ENCODE data around the gene TPK1.

TPK1 gene

DNA sequence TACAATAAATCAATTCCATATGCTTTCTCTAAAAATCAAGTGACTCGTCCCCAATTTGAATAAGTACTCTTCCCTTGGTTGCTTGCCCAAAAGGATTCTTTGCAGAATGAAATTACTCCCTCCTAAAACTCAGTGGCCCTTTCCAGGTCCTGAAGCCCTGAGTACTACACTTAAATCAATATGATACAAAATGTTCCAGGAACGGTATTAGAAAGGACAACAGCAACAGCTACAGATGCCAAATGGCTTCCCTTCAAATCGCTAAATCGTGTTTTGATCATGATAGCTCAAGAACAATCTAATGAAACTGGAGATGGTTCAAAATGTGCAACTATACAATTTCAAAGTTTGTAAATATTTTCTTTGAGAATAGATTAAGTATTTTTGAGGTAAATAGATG, 59.4 kb downstream of the TPK1 start:
- Histone ChIP-seq H3K4me2 (ENCODE audit: low read length) (no peak overlapping the region), H4K20me1 (ENCODE audit: control insufficient read depth, insufficient read depth, low read depth, low read length) (no peaks in the 10 kb centered on the region), H3K9me2 (replicated peaks; ENCODE audit: control insufficient read depth, low read length) (no peaks in the 10 kb centered on the region), H3K4me3 (ENCODE audit: low read length) (no peak overlapping the region), H3F3A (ENCODE audit: control insufficient read depth, insufficient read depth) (no peaks in the 10 kb centered on the region), H3K79me2 (ENCODE audit: control insufficient read depth, low read length) (no peaks in the 10 kb centered on the region), H3K27ac (ENCODE audit: low read depth, low read length) (no peak overlapping the region), H3K9me3 (ENCODE audit: control insufficient read depth, insufficient read depth, low read length) (no peaks in the 10 kb centered on the region), H3K4me1 (ENCODE audit: control insufficient read depth, low read length) (peaks cover under 1% of the 10 kb centered on the region), H3K27me3 (ENCODE audit: control insufficient read depth, low read length) (no peaks in the 10 kb centered on the region), H3K36me3 (ENCODE audit: control insufficient read depth, low read length) (no peaks in the 10 kb centered on the region)
- TF ChIP-seq CTCF (IDR thresholded peaks at IDR 0.05; ENCODE audit: low read depth, low read length, poor library complexity, severe bottlenecking) = no peak
- TF ChIP-seq EZH2phosphoT487 (IDR thresholded peaks at IDR 0.05; ENCODE audit: borderline replicate concordance, low read length) = no peak

DNA sequence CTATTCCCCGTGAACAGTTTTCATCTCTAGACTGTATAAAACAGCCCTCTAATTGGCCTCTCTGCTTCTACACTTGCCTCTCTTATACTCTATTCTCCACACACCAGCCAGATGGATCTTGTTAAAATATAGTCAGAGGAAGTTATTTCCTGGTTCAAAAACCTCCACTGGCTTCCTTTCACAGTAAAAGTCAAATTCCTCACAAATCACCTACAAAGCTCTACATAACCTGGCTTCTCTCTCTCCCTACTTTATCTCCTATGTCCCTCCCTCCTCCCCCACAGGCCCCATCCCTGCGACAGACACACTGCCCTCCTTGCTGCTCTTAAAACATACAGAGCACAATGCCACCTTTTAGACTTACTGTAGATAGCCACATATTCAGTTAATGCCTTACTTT, 60.1 kb downstream of the TPK1 start:
- Histone ChIP-seq H3K9me3 (ENCODE audit: control insufficient read depth, insufficient read depth, low read length) (no peaks in the 10 kb centered on the region), H3F3A (ENCODE audit: control insufficient read depth, insufficient read depth) (no peaks in the 10 kb centered on the region), H3K27ac (ENCODE audit: low read depth, low read length) (no peak overlapping the region), H3K4me3 (ENCODE audit: low read length) (no peak overlapping the region), H3K4me2 (ENCODE audit: low read length) (no peak overlapping the region), H3K4me1 (ENCODE audit: control insufficient read depth, low read length) (peaks cover 6% of the 10 kb centered on the region), H3K27me3 (ENCODE audit: control insufficient read depth, low read length) (no peaks in the 10 kb centered on the region), H3K79me2 (ENCODE audit: control insufficient read depth, low read length) (no peaks in the 10 kb centered on the region), H4K20me1 (ENCODE audit: control insufficient read depth, insufficient read depth, low read depth, low read length) (no peaks in the 10 kb centered on the region), H3K9me2 (replicated peaks; ENCODE audit: control insufficient read depth, low read length) (no peaks in the 10 kb centered on the region), H3K36me3 (ENCODE audit: control insufficient read depth, low read length) (no peaks in the 10 kb centered on the region)
- no peak for TF ChIP-seq CTCF (IDR thresholded peaks at IDR 0.05; ENCODE audit: low read depth, low read length, poor library complexity, severe bottlenecking)
- TF ChIP-seq EZH2phosphoT487 (IDR thresholded peaks at IDR 0.05; ENCODE audit: borderline replicate concordance, low read length) = no peak

DNA sequence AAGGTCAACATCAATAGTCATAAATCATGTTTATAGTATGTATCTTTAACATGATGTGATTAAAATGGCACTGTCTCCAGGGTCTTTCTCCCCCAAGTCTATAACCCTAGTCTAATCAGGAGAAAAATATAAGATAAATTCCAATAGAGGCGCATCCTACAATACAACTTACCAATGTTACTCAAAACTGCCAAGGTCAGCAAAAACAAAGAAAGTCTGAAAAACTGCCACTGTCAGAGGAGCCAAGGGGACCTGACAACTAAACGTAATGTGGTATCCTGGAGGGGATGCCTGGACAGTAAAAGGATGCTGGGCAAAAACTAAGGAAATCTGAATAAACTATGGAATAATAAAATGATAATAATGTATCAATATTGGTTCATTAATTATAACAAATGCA, 63.9 kb downstream of the TPK1 start:
- H4K20me1 ChIP-seq (ENCODE audit: control insufficient read depth, insufficient read depth, low read depth, low read length) = no peaks in the 10 kb centered on the region
- peaks cover 6% of the 10 kb centered on the region for H3K4me1 ChIP-seq (ENCODE audit: control insufficient read depth, low read length)
- no peak overlapping the region for H3K4me3 ChIP-seq (ENCODE audit: low read length)
- no peaks in the 10 kb centered on the region for H3K9me2 ChIP-seq (replicated peaks; ENCODE audit: control insufficient read depth, low read length)
- TF ChIP-seq EZH2phosphoT487 (IDR thresholded peaks at IDR 0.05; ENCODE audit: borderline replicate concordance, low read length) = no peak
- no peak for TF ChIP-seq CTCF (IDR thresholded peaks at IDR 0.05; ENCODE audit: low read depth, low read length, poor library complexity, severe bottlenecking)
- H3K9me3 ChIP-seq (ENCODE audit: control insufficient read depth, insufficient read depth, low read length) = no peaks in the 10 kb centered on the region
- no peaks in the 10 kb centered on the region for H3K36me3 ChIP-seq (ENCODE audit: control insufficient read depth, low read length)
- no peak overlapping the region for H3K27ac ChIP-seq (ENCODE audit: low read depth, low read length)
- no peak overlapping the region for H3K4me2 ChIP-seq (ENCODE audit: low read length)
- H3K79me2 ChIP-seq (ENCODE audit: control insufficient read depth, low read length) = no peaks in the 10 kb centered on the region
- no peaks in the 10 kb centered on the region for H3K27me3 ChIP-seq (ENCODE audit: control insufficient read depth, low read length)
- H3F3A ChIP-seq (ENCODE audit: control insufficient read depth, insufficient read depth) = no peaks in the 10 kb centered on the region

- no peaks in the 10 kb centered on the region for H3K9me2 ChIP-seq (replicated peaks; ENCODE audit: control insufficient read depth, low read length)
- no peak overlapping the region for H3K4me2 ChIP-seq (ENCODE audit: low read length)
- no peaks in the 10 kb centered on the region for H3F3A ChIP-seq (ENCODE audit: control insufficient read depth, insufficient read depth)
- no peaks in the 10 kb centered on the region for H3K27me3 ChIP-seq (ENCODE audit: control insufficient read depth, low read length)
- no peak overlapping the region for H3K27ac ChIP-seq (ENCODE audit: low read depth, low read length)
- H4K20me1 ChIP-seq (ENCODE audit: control insufficient read depth, insufficient read depth, low read depth, low read length) = no peaks in the 10 kb centered on the region
- H3K4me3 ChIP-seq (ENCODE audit: low read length) = no peak overlapping the region
- H3K4me1 ChIP-seq (ENCODE audit: control insufficient read depth, low read length) = peaks cover 6% of the 10 kb centered on the region
- H3K79me2 ChIP-seq (ENCODE audit: control insufficient read depth, low read length) = no peaks in the 10 kb centered on the region
- TF ChIP-seq CTCF (IDR thresholded peaks at IDR 0.05; ENCODE audit: low read depth, low read length, poor library complexity, severe bottlenecking) (no peak), EZH2phosphoT487 (IDR thresholded peaks at IDR 0.05; ENCODE audit: borderline replicate concordance, low read length) (no peak)
- H3K9me3 ChIP-seq (ENCODE audit: control insufficient read depth, insufficient read depth, low read length) = no peaks in the 10 kb centered on the region
- H3K36me3 ChIP-seq (ENCODE audit: control insufficient read depth, low read length) = no peaks in the 10 kb centered on the region
Observed at GRCh38 chr7:144771174-144771573, 64.7 kb downstream of the TPK1 start.

Data from DOHH2 (cell line).